Stimulated activated memory B cell treated with anti-CD40 and anti-IgM and Interleukin-4, amounts not matched to agents 10 μg/mL and 1 μg/mL and 100 μg/mL, for 72 hours (primary cell): ENCODE measurements around the gene ANKRD28.

Experiments used
- ATAC-seq: fragments of 150-1000 bp; cut with Tn5 transposase; 2 replicates; pipeline ENCODE4 v1.10.0; 2021
- H3K27ac Mint-ChIP-seq: one replicate; pipeline ENCODE4 v1.8.0; 2022; ENCODE audit warnings: mild to moderate bottlenecking, mixed read lengths
- H3K27me3 Mint-ChIP-seq: one replicate; pipeline ENCODE4 v1.8.0; 2022; ENCODE audit warnings: mixed read lengths
- H3K36me3 Mint-ChIP-seq: one replicate; pipeline ENCODE4 v1.8.0; 2022; ENCODE audit warnings: mixed read lengths
- H3K4me1 Mint-ChIP-seq: one replicate; pipeline ENCODE4 v1.8.0; 2022; ENCODE audit warnings: mixed read lengths
- H3K4me3 Mint-ChIP-seq: one replicate; pipeline ENCODE4 v1.8.0; 2022; ENCODE audit warnings: mild to moderate bottlenecking, moderate library complexity, mixed read lengths
- H3K9me3 Mint-ChIP-seq: one replicate; pipeline ENCODE4 v1.8.0; 2022; ENCODE audit warnings: mixed read lengths

Gene ANKRD28

GRCh38 chr3:15657016-15657415 is 140.8 kb downstream of the ANKRD28 start:
- no peaks in the 10 kb centered on the region for H3K27me3 Mint-ChIP-seq
- no peak overlapping the region for H3K27ac Mint-ChIP-seq
- H3K36me3 Mint-ChIP-seq = peaks cover 12% of the 10 kb centered on the region
- H3K4me1 Mint-ChIP-seq = no peaks in the 10 kb centered on the region
- H3K4me3 Mint-ChIP-seq = no peak overlapping the region
- no peak for ATAC-seq
- peaks cover 11% of the 10 kb centered on the region for H3K9me3 Mint-ChIP-seq

GRCh38 chr3:15656342-15656741 is 141.4 kb downstream of the ANKRD28 start:
- Mint-ChIP-seq H3K4me1 (no peaks in the 10 kb centered on the region), H3K9me3 (peaks cover 11% of the 10 kb centered on the region), H3K4me3 (no peak overlapping the region), H3K36me3 (peaks cover 12% of the 10 kb centered on the region), H3K27ac (no peak overlapping the region), H3K27me3 (peaks cover 4% of the 10 kb centered on the region)
- ATAC-seq = no peak

GRCh38 chr3:15654891-15655290 is 142.9 kb downstream of the ANKRD28 start:
- Mint-ChIP-seq H3K4me1 (peaks cover 9% of the 10 kb centered on the region), H3K27me3 (peaks cover 14% of the 10 kb centered on the region), H3K9me3 (peaks cover 8% of the 10 kb centered on the region), H3K36me3 (peaks cover 12% of the 10 kb centered on the region), H3K4me3 (no peak overlapping the region), H3K27ac (no peak overlapping the region)
- ATAC-seq = no peak

GRCh38 chr3:15654127-15654526 is 143.7 kb downstream of the ANKRD28 start:
- Mint-ChIP-seq H3K4me3 (no peak overlapping the region), H3K9me3 (peaks cover 8% of the 10 kb centered on the region), H3K27ac (no peak overlapping the region), H3K27me3 (peaks cover 14% of the 10 kb centered on the region), H3K4me1 (peaks cover 16% of the 10 kb centered on the region), H3K36me3 (peaks cover 16% of the 10 kb centered on the region)
- ATAC-seq = no peak

- no peak overlapping the region for H3K27ac Mint-ChIP-seq
- no peak overlapping the region for H3K4me3 Mint-ChIP-seq
- H3K9me3 Mint-ChIP-seq = peaks cover 8% of the 10 kb centered on the region
- H3K27me3 Mint-ChIP-seq = peaks cover 14% of the 10 kb centered on the region
- H3K4me1 Mint-ChIP-seq = peaks cover 24% of the 10 kb centered on the region
- ATAC-seq = no peak
- H3K36me3 Mint-ChIP-seq = peaks cover 16% of the 10 kb centered on the region
Observed at GRCh38 chr3:15653321-15653720, 144.5 kb downstream of the ANKRD28 start.

- no peak for ATAC-seq
- Mint-ChIP-seq H3K27me3 (peaks cover 14% of the 10 kb centered on the region), H3K4me1 (peaks cover 40% of the 10 kb centered on the region), H3K36me3 (peaks cover 15% of the 10 kb centered on the region), H3K4me3 (no peak overlapping the region), H3K9me3 (peaks cover 8% of the 10 kb centered on the region), H3K27ac (no peak overlapping the region)
Observed at GRCh38 chr3:15651396-15651795, 146.4 kb downstream of the ANKRD28 start.

GRCh38 chr3:15649858-15650257 is 147.9 kb downstream of the ANKRD28 start:
- ATAC-seq = no peak
- peaks cover 40% of the 10 kb centered on the region for H3K4me1 Mint-ChIP-seq
- H3K36me3 Mint-ChIP-seq = peaks cover 9% of the 10 kb centered on the region
- no peak overlapping the region for H3K4me3 Mint-ChIP-seq
- H3K27me3 Mint-ChIP-seq = peaks cover 14% of the 10 kb centered on the region
- peaks cover 1% of the 10 kb centered on the region for H3K9me3 Mint-ChIP-seq
- peak overlapping the region; percentile 74 for H3K27ac Mint-ChIP-seq

GRCh38 chr3:15649341-15649740 is 148.4 kb downstream of the ANKRD28 start:
- H3K9me3 Mint-ChIP-seq = no peaks in the 10 kb centered on the region
- ATAC-seq = no peak
- no peak overlapping the region for H3K4me3 Mint-ChIP-seq
- H3K4me1 Mint-ChIP-seq = peaks cover 40% of the 10 kb centered on the region
- H3K27ac Mint-ChIP-seq = peak overlapping the region; percentile 74
- H3K36me3 Mint-ChIP-seq = peaks cover 10% of the 10 kb centered on the region
- H3K27me3 Mint-ChIP-seq = peaks cover 14% of the 10 kb centered on the region

- H3K4me1 Mint-ChIP-seq = peaks cover 40% of the 10 kb centered on the region
- peak overlapping the region; percentile 87 for H3K27ac Mint-ChIP-seq
- peak overlapping the region; percentile 38 for H3K4me3 Mint-ChIP-seq
- H3K9me3 Mint-ChIP-seq = no peaks in the 10 kb centered on the region
- H3K36me3 Mint-ChIP-seq = peaks cover 11% of the 10 kb centered on the region
- ATAC-seq = peak; percentile 95
- peaks cover 14% of the 10 kb centered on the region for H3K27me3 Mint-ChIP-seq
Observed at GRCh38 chr3:15647611-15648167, 150.1 kb downstream of the ANKRD28 start.

- Mint-ChIP-seq H3K36me3 (peaks cover 17% of the 10 kb centered on the region), H3K9me3 (no peaks in the 10 kb centered on the region), H3K27ac (peak overlapping the region; percentile 87), H3K27me3 (peaks cover 14% of the 10 kb centered on the region), H3K4me1 (peaks cover 40% of the 10 kb centered on the region), H3K4me3 (peak overlapping the region; percentile 38)
- peak; percentile 83 for ATAC-seq
Observed at GRCh38 chr3:15646851-15647511, 150.8 kb downstream of the ANKRD28 start.

GRCh38 chr3:15645740-15646501 is 151.9 kb downstream of the ANKRD28 start:
- peaks cover 40% of the 10 kb centered on the region for H3K4me1 Mint-ChIP-seq
- ATAC-seq = no peak
- peaks cover 6% of the 10 kb centered on the region for H3K27me3 Mint-ChIP-seq

GRCh38 chr3:15645246-15645645 is 152.5 kb downstream of the ANKRD28 start:
- peaks cover 20% of the 10 kb centered on the region for H3K36me3 Mint-ChIP-seq
- H3K9me3 Mint-ChIP-seq = no peaks in the 10 kb centered on the region
- H3K27ac Mint-ChIP-seq = no peak overlapping the region
- ATAC-seq = no peak
- H3K4me3 Mint-ChIP-seq = no peak overlapping the region
- no peaks in the 10 kb centered on the region for H3K27me3 Mint-ChIP-seq
- peaks cover 35% of the 10 kb centered on the region for H3K4me1 Mint-ChIP-seq

More at GRCh38 chr3:15645740-15646501, 151.9 kb downstream of the ANKRD28 start:
- Mint-ChIP-seq H3K9me3 (no peaks in the 10 kb centered on the region), H3K4me3 (no peak overlapping the region), H3K36me3 (peaks cover 20% of the 10 kb centered on the region), H3K27ac (no peak overlapping the region)

GRCh38 chr3:15638891-15639262 is 158.9 kb downstream of the ANKRD28 start:
- Mint-ChIP-seq H3K36me3 (peaks cover 12% of the 10 kb centered on the region), H3K27ac (no peak overlapping the region), H3K9me3 (no peaks in the 10 kb centered on the region), H3K4me3 (no peak overlapping the region), H3K27me3 (no peaks in the 10 kb centered on the region), H3K4me1 (peaks cover 33% of the 10 kb centered on the region)
- no peak for ATAC-seq

GRCh38 chr3:15638193-15638890 is 159.4 kb downstream of the ANKRD28 start:
- ATAC-seq = no peak
- Mint-ChIP-seq H3K4me3 (no peak overlapping the region), H3K27me3 (no peaks in the 10 kb centered on the region), H3K27ac (peak overlapping the region; percentile 92), H3K4me1 (peaks cover 38% of the 10 kb centered on the region), H3K36me3 (peaks cover 12% of the 10 kb centered on the region), H3K9me3 (no peaks in the 10 kb centered on the region)
